Stomach (tissue), 9 donors: Measurements from ENCODE around the gene DCLK3. TPM values are rescaled to one million over a fixed set of nuclear protein-coding genes. Genes with fewer than 3 reads are reported as not detected.

ENCODE experiments used
- DNase-seq, 2 donors: peaks; one replicate each; pipeline versions ENCODE4 v3.0.0 to v3.0.0-alpha.2; 2013 to 2019
- H3K27ac ChIP-seq, 5 donors: fragments of 200-600 bp in 4 of 5; sonication (generic) in 4 of 5; one replicate each; pipeline ENCODE4 v1.5.1; 2013 to 2019; ENCODE audit warnings: mild to moderate bottlenecking in 1 of 5, moderate library complexity in 1 of 5
- H3K27me3 ChIP-seq, 3 donors: fragments of 200-600 bp; sonication (generic); one replicate each; pipeline ENCODE4 v1.5.1; 2017 to 2019; ENCODE audit warnings: mixed run types in 1 of 3
- H3K36me3 ChIP-seq, 4 donors: fragments of 200-600 bp; sonication (generic); 1 replicate in 3 of 4; 2 replicates in 1 of 4; pipeline ENCODE4 v1.5.1; 2016 to 2019
- H3K4me1 ChIP-seq, 4 donors: fragments of 200-600 bp; sonication (generic); one replicate each; pipeline ENCODE4 v1.5.1; 2016 to 2019
- H3K4me3 ChIP-seq, 4 donors: fragments of 200-600 bp; sonication (generic) in 3 of 4; one replicate each; pipeline ENCODE4 v1.5.1; 2016 to 2019; ENCODE audit warnings: mild to moderate bottlenecking in 1 of 4
- H3K9me3 ChIP-seq, 4 donors: fragments of 200-600 bp; sonication (generic); one replicate each; pipeline ENCODE4 v1.5.1; 2016 to 2019
- EP300 ChIP-seq: sonication (generic); formaldehyde crosslinking; IDR thresholded peaks from one replicate; pipeline ENCODE4 v1.6.1; 2017; ENCODE audit warnings: antibody characterized with exemption
- POLR2A ChIP-seq, 4 donors: fragments of 450-650 bp; IDR thresholded peaks; one replicate each; pipeline ENCODE4 v1.6.1; 2016; ENCODE audit warnings: antibody characterized with exemption in 4 of 4, control low read depth in 2 of 4, mild to moderate bottlenecking in 1 of 4, moderate library complexity in 1 of 4
- POLR2AphosphoS5 ChIP-seq, 3 donors: sonication (generic); formaldehyde crosslinking; IDR thresholded peaks; one replicate each; pipeline ENCODE4 v1.6.1; 2016; ENCODE audit warnings: antibody characterized with exemption in 3 of 3
- WGBS, 5 donors: extraction: QIAGEN DNeasy Blood & Tissue Kit in 3 of 5; methylation state at CpG; one replicate each; pipeline versions ENCODE4 v1.1.5 to v1.1.7; 2013 to 2018; 5-methylcytosine and 5-hydroxymethylcytosine counted together
- intact Hi-C: fragments of 100-400 bp; cut with DNase I; formaldehyde crosslinking; loops from one replicate; pipeline ENCODE4 v1.15.1; 2023; ENCODE audit warnings: low total_unique reads
- polyA plus RNA-seq, 3 donors: library from polyadenylated mRNA; stranded (reverse); fragments of 200-250 nt; gene quantifications; one replicate each; pipeline ENCODE4 v1.2.3, GENCODE V29; 2013
- total RNA-seq, 5 donors: library from RNA; depleted of rRNA; stranded (reverse); fragments of >200 nt; gene quantifications; one replicate each; pipeline versions ENCODE4 v1.1.0 to v1.2.3, GENCODE V29; 2014 to 2016
- TF ChIP-seq, protein P1 (sequence below), 7 experiments: fragments of 450-650 bp in 4 of 7; fragments of 200-600 bp in 3 of 7; sonication (generic) in 3 of 7; IDR thresholded peaks; one replicate each; pipeline ENCODE4 v1.5.1; 2016 to 2019; ENCODE audit warnings: antibody characterized with exemption in 7 of 7, control low read depth in 2 of 7, mild to moderate bottlenecking in 1 of 7
- donor health status: healthy with polysubstance abuse.
- donor health status: Bipolar disorder and iron deficiency.
- donor health status: healthy.

Gene DCLK3
- total and polyA plus RNA-seq, 8 donors = 0.45 to 0.92 TPM; not detected in 6

DNA sequence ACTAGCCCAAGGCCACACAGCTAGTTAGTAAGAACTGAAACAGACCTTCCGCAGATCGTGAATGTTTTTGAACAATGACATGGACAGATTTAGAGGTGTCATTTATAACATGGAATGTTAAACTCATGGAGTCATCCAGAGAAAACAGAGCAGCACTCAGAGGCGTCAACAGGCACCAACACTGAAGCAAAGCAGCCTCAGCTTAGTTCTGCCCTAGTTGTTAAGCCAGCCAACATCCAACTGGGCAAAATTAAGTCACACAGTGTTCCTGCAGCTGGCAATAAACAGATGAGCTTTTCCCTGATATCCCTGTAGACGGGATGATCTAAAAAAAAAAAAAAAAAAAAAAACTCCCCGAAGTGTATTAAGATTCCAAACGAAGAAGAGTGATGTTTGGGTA, 13.6 kb downstream of the DCLK3 start:
- intact Hi-C loops = no loop called here
- no peak overlapping the region for H3K27ac ChIP-seq
- TF ChIP-seq EP300 = no peak
- TF ChIP-seq, protein P1, sequence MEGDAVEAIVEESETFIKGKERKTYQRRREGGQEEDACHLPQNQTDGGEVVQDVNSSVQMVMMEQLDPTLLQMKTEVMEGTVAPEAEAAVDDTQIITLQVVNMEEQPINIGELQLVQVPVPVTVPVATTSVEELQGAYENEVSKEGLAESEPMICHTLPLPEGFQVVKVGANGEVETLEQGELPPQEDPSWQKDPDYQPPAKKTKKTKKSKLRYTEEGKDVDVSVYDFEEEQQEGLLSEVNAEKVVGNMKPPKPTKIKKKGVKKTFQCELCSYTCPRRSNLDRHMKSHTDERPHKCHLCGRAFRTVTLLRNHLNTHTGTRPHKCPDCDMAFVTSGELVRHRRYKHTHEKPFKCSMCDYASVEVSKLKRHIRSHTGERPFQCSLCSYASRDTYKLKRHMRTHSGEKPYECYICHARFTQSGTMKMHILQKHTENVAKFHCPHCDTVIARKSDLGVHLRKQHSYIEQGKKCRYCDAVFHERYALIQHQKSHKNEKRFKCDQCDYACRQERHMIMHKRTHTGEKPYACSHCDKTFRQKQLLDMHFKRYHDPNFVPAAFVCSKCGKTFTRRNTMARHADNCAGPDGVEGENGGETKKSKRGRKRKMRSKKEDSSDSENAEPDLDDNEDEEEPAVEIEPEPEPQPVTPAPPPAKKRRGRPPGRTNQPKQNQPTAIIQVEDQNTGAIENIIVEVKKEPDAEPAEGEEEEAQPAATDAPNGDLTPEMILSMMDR (IDR thresholded peaks at IDR 0.05) = no peak
- TF ChIP-seq POLR2A (IDR thresholded peaks at IDR 0.05) = no peak
- no peak for TF ChIP-seq POLR2AphosphoS5 (IDR thresholded peaks at IDR 0.05)
- DNase-seq = no peak
- H3K4me3 ChIP-seq = no peak overlapping the region
- H3K36me3 ChIP-seq = no peaks in the 10 kb centered on the region
- no peaks in the 10 kb centered on the region for H3K4me1 ChIP-seq
- 56 to 78% (median 72%) methylated on average over 6 of the region's 6 CpGs for WGBS, 5 donors
- peaks cover 0 to 3% (median 0%) of the 10 kb centered on the region in 3 donors for H3K27me3 ChIP-seq
- peaks cover 0 to 6% (median 2%) of the 10 kb centered on the region in 4 donors for H3K9me3 ChIP-seq

DNA sequence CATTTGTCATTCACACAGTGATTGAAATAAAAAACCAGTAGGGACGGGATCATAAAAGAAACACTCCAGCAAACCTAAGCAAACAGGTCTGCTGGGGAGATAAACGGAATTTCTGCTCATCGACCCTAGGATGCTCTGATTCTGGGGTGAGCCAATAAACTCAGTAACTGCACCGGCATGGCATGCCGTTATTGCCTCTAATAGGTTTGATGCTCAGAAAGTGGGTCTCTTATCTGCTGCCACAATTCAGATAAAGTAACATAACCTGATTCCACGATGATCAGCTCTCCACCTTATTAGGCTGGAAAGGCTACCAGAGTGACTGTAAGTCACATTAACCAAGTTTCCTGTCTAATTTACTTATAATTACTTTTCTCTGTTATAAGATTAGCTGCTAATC, 19.6 kb downstream of the DCLK3 start:
- DNase-seq = no peak
- Histone ChIP-seq H3K4me1 (no peaks in the 10 kb centered on the region), H3K4me3 (no peak overlapping the region), H3K27ac (no peak overlapping the region), H3K9me3 (peaks cover 0 to 6% (median 2%) of the 10 kb centered on the region in 4 donors), H3K36me3 (no peaks in the 10 kb centered on the region), H3K27me3 (no peaks in the 10 kb centered on the region)
- TF ChIP-seq POLR2AphosphoS5 (IDR thresholded peaks at IDR 0.05) = no peak
- no peak for TF ChIP-seq POLR2A (IDR thresholded peaks at IDR 0.05)
- TF ChIP-seq, protein P1 (IDR thresholded peaks at IDR 0.05) = no peak
- no peak for TF ChIP-seq EP300
- intact Hi-C loops = no loop called here
- WGBS, 5 donors = 43 to 70% (median 55%) methylated on average over 6 of the region's 6 CpGs

DNA sequence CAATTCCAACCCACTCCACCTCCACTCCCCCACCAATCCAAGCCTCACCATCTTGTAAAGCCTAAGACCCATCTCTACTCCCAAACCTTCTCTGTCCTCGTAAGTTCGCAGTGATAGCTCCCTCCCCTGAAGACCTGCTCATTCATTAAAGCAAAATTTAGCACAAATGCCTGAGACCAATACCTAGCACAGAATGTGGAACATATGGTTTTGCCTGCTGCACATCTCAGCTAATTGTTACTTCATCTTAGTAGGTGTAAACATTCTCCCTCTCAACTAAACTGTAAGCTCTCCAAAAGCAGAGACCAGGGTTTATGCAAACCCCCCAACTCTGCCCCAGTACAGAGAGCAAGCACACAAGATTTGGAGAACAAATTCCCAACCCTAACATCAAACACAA, 20.5 kb downstream of the DCLK3 start:
- H3K27ac ChIP-seq = no peak overlapping the region
- no peak overlapping the region for H3K4me3 ChIP-seq
- no peaks in the 10 kb centered on the region for H3K4me1 ChIP-seq
- intact Hi-C loops = no loop called here
- 81 to 88% (median 83%) methylated on average over 2 of the region's 2 CpGs for WGBS, 5 donors
- DNase-seq = no peak
- peaks cover 0 to 6% (median 2%) of the 10 kb centered on the region in 4 donors for H3K9me3 ChIP-seq
- H3K27me3 ChIP-seq = no peaks in the 10 kb centered on the region
- H3K36me3 ChIP-seq = no peaks in the 10 kb centered on the region
- no peak for TF ChIP-seq POLR2AphosphoS5 (IDR thresholded peaks at IDR 0.05)

DNA sequence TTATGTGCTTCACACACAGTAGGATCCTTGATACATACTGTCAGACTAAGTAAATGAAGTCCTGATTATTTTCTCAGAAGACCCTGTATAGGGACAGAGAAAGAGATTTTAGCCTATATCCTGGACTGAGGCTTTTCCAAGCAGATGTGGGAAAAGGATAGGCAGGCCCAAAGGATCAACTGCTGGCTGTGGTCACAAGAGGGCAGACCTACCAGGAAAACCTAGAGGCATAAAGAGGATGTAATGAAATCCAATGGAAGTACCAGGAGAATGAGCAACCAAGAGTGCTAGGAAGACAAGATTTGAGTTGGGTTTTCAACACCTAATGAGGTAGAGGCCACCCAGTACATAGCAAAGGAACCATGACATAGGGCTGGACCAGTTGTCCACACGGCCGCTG, 23.1 kb downstream of the DCLK3 start:
- H3K27ac ChIP-seq = no peak overlapping the region
- no peaks in the 10 kb centered on the region for H3K4me1 ChIP-seq
- intact Hi-C loops = no loop called here
- no peaks in the 10 kb centered on the region for H3K27me3 ChIP-seq
- 91 to 100% (median 93%) methylated on average over 2 of the region's 2 CpGs for WGBS, 5 donors
- H3K9me3 ChIP-seq = no peaks in the 10 kb centered on the region
- H3K36me3 ChIP-seq = no peaks in the 10 kb centered on the region
- TF ChIP-seq EP300 (no peak), POLR2AphosphoS5 (IDR thresholded peaks at IDR 0.05) (no peak)
- TF ChIP-seq, protein P1 (IDR thresholded peaks at IDR 0.05) = no peak
- no peak overlapping the region for H3K4me3 ChIP-seq
- DNase-seq = peak in 1 of 2 donors; percentile 20

- Histone ChIP-seq H3K9me3 (no peaks in the 10 kb centered on the region), H3K27me3 (no peaks in the 10 kb centered on the region), H3K4me1 (no peaks in the 10 kb centered on the region), H3K4me3 (no peak overlapping the region), H3K36me3 (no peaks in the 10 kb centered on the region), H3K27ac (no peak overlapping the region)
- WGBS, 5 donors = 79 to 87% (median 81%) methylated on average over 2 of the region's 2 CpGs
- intact Hi-C loops = no loop called here
- DNase-seq = no peak
- no peak for TF ChIP-seq POLR2AphosphoS5 (IDR thresholded peaks at IDR 0.05)
- no peak for TF ChIP-seq EP300
- TF ChIP-seq POLR2A (IDR thresholded peaks at IDR 0.05) = no peak
- TF ChIP-seq, protein P1 (IDR thresholded peaks at IDR 0.05) = no peak
Observed at GRCh38 chr3:36740787-36741186, 23.6 kb downstream of the DCLK3 start.
